HCT116 (cell line): ENCODE results near the gene MYLIP. TPM values are rescaled to one million over a fixed set of nuclear protein-coding genes. Genes with fewer than 3 reads are reported as not detected.

Experiments
- ATAC-seq: fragments of 200-7000 bp; cut with Tn5 transposase; 2 replicates; pipeline ENCODE4 v1.9.1; 2020; ENCODE audit warnings: mild to moderate bottlenecking, moderate library complexity
- BruUV-seq: library from RNA; stranded (reverse); fragments of 400-500 nt; replicated peaks from 2 replicates; lab custom pipeline; 2021; lab: Mats Ljungman, UMichigan
- CTCF ChIA-PET: fragments of 300-600 bp; sonication (Branson Sonifier 250); formaldehyde crosslinking; loops from one replicate; lab custom pipeline; 2021; ENCODE audit warnings: antibody characterized with exemption; lab: Charles Lee
- POLR2A ChIA-PET: fragments of 300-600, 350-600 bp; sonication (Branson Sonifier 250); formaldehyde crosslinking; loops from one replicate; lab custom pipeline; 2021; ENCODE audit warnings: antibody characterized with exemption; lab: Charles Lee
- RAD21 ChIA-PET, 2 experiments: fragments of 300-600 bp; sonication (Branson Sonifier 250); formaldehyde crosslinking; loops; one replicate each; lab custom pipeline; 2023; ENCODE audit warnings: low total read pairs in 2 of 2; ENCODE audit not compliant: uncharacterized antibody in 2 of 2, unreplicated experiment in 2 of 2, low non-redundant PET in 1 of 2; lab: Charles Lee
- DNase-seq: peaks from one replicate; pipeline ENCODE4 v3.0.0-alpha.2; 2010; ENCODE audit warnings: low read depth, low spot score
- H2AFZ ChIP-seq: fragments of 200-600 bp; shearing (Covaris generic), sonication (generic); 2 replicates; pipeline ENCODE4 v1.6.1; 2017; ENCODE audit warnings: low read depth, mixed run types, mixed read lengths, antibody characterized with exemption, low read length; ENCODE audit not compliant: poor library complexity, severe bottlenecking
- H3K27ac ChIP-seq: 2 replicates; pipeline ENCODE4 v1.5.1; 2012; ENCODE audit warnings: low read depth, low read length
- H3K27me3 ChIP-seq: fragments of 200-600 bp; sonication (generic); 2 replicates; pipeline ENCODE4 v1.6.1; 2016; ENCODE audit warnings: mixed run types, low read length, mixed read lengths; ENCODE audit not compliant: insufficient read depth
- H3K36me3 ChIP-seq, 2 experiments: fragments of 200-500 bp in 1 of 2; fragments of 200-600 bp in 1 of 2; sonication (Bioruptor generic) in 1 of 2; sonication (generic) in 1 of 2; 2 replicates each; pipeline versions ENCODE4 v1.5.1 to v1.6.1; 2014 to 2016; ENCODE audit warnings: low read length in 2 of 2, inconsistent platforms in 1 of 2, mixed read lengths in 1 of 2, mixed run types in 1 of 2; ENCODE audit not compliant: insufficient read depth in 2 of 2, control insufficient read depth in 1 of 2
- H3K4me1 ChIP-seq, 2 experiments: fragments of 200-600 bp in 1 of 2; sonication (generic) in 1 of 2; 2 replicates each; pipeline versions ENCODE4 v1.5.1 to v1.6.1; 2012 to 2017; ENCODE audit warnings: low read length in 2 of 2, inconsistent platforms in 1 of 2, mild to moderate bottlenecking in 1 of 2, mixed read lengths in 1 of 2, mixed run types in 1 of 2, moderate library complexity in 1 of 2; ENCODE audit not compliant: insufficient read depth in 2 of 2, control insufficient read depth in 1 of 2
- H3K4me2 ChIP-seq: fragments of 200-600 bp; sonication (generic); 2 replicates; pipeline ENCODE4 v1.6.1; 2017; ENCODE audit warnings: mixed run types, low read length, mixed read lengths
- H3K4me3 ChIP-seq, 2 experiments: fragments of 200-600 bp in 1 of 2; sonication (generic) in 1 of 2; replicated peaks in 1 of 2; 2 replicates each; pipeline ENCODE4 v1.5.1; 2011 to 2016; ENCODE audit warnings: low read length in 2 of 2, control low read depth in 1 of 2, low read depth in 1 of 2, mild to moderate bottlenecking in 1 of 2, mixed read lengths in 1 of 2, mixed run types in 1 of 2
- H3K79me2 ChIP-seq: fragments of 200-600 bp; sonication (generic); 2 replicates; pipeline ENCODE4 v1.6.1; 2017; ENCODE audit warnings: mild to moderate bottlenecking, mixed run types, low read length, moderate library complexity, mixed read lengths; ENCODE audit not compliant: insufficient read depth
- H3K9ac ChIP-seq: fragments of 200-600 bp; sonication (generic); 2 replicates; pipeline ENCODE4 v1.6.1; 2016; ENCODE audit warnings: low read length, mixed read lengths
- H3K9me2 ChIP-seq: fragments of 200-600 bp; sonication (generic), shearing (Covaris generic); 2 replicates; pipeline ENCODE4 v1.6.1; 2017; ENCODE audit warnings: mixed run types, mild to moderate bottlenecking, moderate library complexity; ENCODE audit not compliant: insufficient read depth
- H3K9me3 ChIP-seq, 2 experiments: fragments of 200-500 bp in 1 of 2; fragments of 200-600 bp in 1 of 2; sonication (Bioruptor generic) in 1 of 2; sonication (generic) in 1 of 2; 2 replicates each; pipeline ENCODE4 v1.6.1; 2014 to 2017; ENCODE audit warnings: low read length in 2 of 2, mixed read lengths in 2 of 2, inconsistent platforms in 1 of 2, low read depth in 1 of 2, mild to moderate bottlenecking in 1 of 2, mixed run types in 1 of 2, moderate library complexity in 1 of 2; ENCODE audit not compliant: control insufficient read depth in 1 of 2, insufficient read depth in 1 of 2
- H4K20me1 ChIP-seq: fragments of 200-600 bp; sonication (generic), shearing (Covaris generic); 2 replicates; pipeline ENCODE4 v1.6.1; 2017; ENCODE audit warnings: mixed run types, mild to moderate bottlenecking, moderate library complexity; ENCODE audit not compliant: insufficient read depth
- CEBPB ChIP-seq: IDR thresholded peaks from 2 replicates; pipeline ENCODE4 v1.6.1; 2012; ENCODE audit warnings: low read depth
- EZH2phosphoT487 ChIP-seq: fragments of 200-600 bp; IDR thresholded peaks from 2 replicates; pipeline ENCODE4 v1.6.1; 2018; ENCODE audit warnings: antibody characterized with exemption, borderline replicate concordance
- FOSL1 ChIP-seq: IDR thresholded peaks from 2 replicates; pipeline ENCODE4 v1.6.1; 2012; ENCODE audit warnings: low read depth
- SRF ChIP-seq: IDR thresholded peaks from 2 replicates; pipeline ENCODE4 v1.6.1; 2012; ENCODE audit warnings: low read depth
- YY1 ChIP-seq: IDR thresholded peaks from 2 replicates; pipeline ENCODE4 v1.6.1; 2011; ENCODE audit warnings: low read length, low read depth, moderate library complexity, mild to moderate bottlenecking; ENCODE audit not compliant: insufficient replicate concordance; ENCODE audit errors: extremely low read depth
- ZFX ChIP-seq: fragments of 450-650 bp; IDR thresholded peaks from 2 replicates; pipeline ENCODE4 v1.6.1; 2017
- ZNF274 ChIP-seq: fragments of 200-500 bp; sonication (Bioruptor generic); IDR thresholded peaks from 2 replicates; pipeline ENCODE4 v1.6.1; 2014; ENCODE audit warnings: mild to moderate bottlenecking, low read depth, low read length, inconsistent platforms
- intact Hi-C: fragments of 100-400 bp; cut with micrococcal nuclease; formaldehyde crosslinking; loops from 2 replicates; pipeline ENCODE4 v1.10.0; 2022
- total RNA-seq: library from RNA; stranded (reverse); gene quantifications from one replicate; pipeline ENCODE4 v1.2.1, GENCODE V29; 2021; ENCODE audit not compliant: unreplicated experiment
- TF ChIP-seq, protein P1 (sequence below): IDR thresholded peaks from 2 replicates; pipeline ENCODE4 v1.6.1; 2011; ENCODE audit warnings: mild to moderate bottlenecking, low read length, moderate library complexity; ENCODE audit not compliant: insufficient replicate concordance; ENCODE audit errors: extremely low read depth

The MYLIP gene
- total RNA-seq, 1 experiment from 2014 or later = 10.6 TPM

DNA sequence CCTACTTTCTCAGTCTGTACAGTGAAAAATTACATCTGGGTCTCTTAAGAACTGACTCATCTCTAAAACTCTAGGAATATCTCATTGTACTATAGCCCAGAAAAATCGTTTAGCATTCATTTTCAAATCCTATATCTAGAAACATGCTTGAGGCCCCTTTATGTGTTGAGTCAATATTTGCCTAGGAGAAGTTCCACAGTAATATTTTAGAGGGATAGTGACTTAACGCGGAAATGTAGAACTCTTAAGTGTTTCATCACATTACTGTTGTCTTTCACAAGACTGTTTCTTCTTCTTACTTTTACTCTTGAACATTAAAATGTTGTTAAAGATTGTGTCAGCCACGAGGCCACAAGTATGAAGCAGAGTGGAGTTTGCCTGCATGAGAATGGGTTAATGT lies 23.0 kb upstream of the MYLIP start:
- BruUV-seq = no TSS peak
- no peaks in the 10 kb centered on the region for H3K9me3 ChIP-seq
- no peak overlapping the region for H3K27ac ChIP-seq
- H3K4me1 ChIP-seq = no peaks in the 10 kb centered on the region
- ChIA-PET POLR2A (interaction anchor here (1.4 kb wide), 1 partner anchor 23 kb away, joined by 4 read pairs; the partner anchor contains the start of gene MYLIP), CTCF (no interaction called here), RAD21 (no interaction called here)
- H3K27me3 ChIP-seq = no peaks in the 10 kb centered on the region
- H3K36me3 ChIP-seq = no peaks in the 10 kb centered on the region
- H2AFZ ChIP-seq = no peak overlapping the region
- ATAC-seq (no peak), DNase-seq (no peak)
- H3K4me2 ChIP-seq = no peak overlapping the region
- TF ChIP-seq SRF = no peak
- TF ChIP-seq, protein P1, sequence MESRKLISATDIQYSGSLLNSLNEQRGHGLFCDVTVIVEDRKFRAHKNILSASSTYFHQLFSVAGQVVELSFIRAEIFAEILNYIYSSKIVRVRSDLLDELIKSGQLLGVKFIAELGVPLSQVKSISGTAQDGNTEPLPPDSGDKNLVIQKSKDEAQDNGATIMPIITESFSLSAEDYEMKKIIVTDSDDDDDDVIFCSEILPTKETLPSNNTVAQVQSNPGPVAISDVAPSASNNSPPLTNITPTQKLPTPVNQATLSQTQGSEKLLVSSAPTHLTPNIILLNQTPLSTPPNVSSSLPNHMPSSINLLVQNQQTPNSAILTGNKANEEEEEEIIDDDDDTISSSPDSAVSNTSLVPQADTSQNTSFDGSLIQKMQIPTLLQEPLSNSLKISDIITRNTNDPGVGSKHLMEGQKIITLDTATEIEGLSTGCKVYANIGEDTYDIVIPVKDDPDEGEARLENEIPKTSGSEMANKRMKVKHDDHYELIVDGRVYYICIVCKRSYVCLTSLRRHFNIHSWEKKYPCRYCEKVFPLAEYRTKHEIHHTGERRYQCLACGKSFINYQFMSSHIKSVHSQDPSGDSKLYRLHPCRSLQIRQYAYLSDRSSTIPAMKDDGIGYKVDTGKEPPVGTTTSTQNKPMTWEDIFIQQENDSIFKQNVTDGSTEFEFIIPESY = no peak
- no peak for TF ChIP-seq FOSL1
- no peak for TF ChIP-seq CEBPB
- TF ChIP-seq ZFX = no peak
- TF ChIP-seq EZH2phosphoT487 = no peak
- TF ChIP-seq YY1 = no peak
- no peak for TF ChIP-seq ZNF274
- H3K4me3 ChIP-seq = no peak overlapping the region
- H3K9me2 ChIP-seq = no peaks in the 10 kb centered on the region
- no peaks in the 10 kb centered on the region for H3K79me2 ChIP-seq
- H3K9ac ChIP-seq = no peak overlapping the region
- H4K20me1 ChIP-seq = no peaks in the 10 kb centered on the region
- intact Hi-C loops = no loop called here
